ENCODE results near the gene GDF11. TPM values are rescaled to one million over a fixed set of nuclear protein-coding genes. Genes with fewer than 3 reads are reported as not detected.

Gene GDF11
- total and polyA plus RNA-seq, 2 of the 8 experiments (the other 6 are each of a cell fraction or from before 2014, with no cell fraction given) = 12.1 to 15.1 TPM

- FAIRE-seq (no peak), DNase-seq (ENCODE audit: low read depth in 1 of 2, low spot score in 2 of 2) (no peak)
- no peaks in the 10 kb centered on the region for H3K9me3 ChIP-seq (ENCODE audit: insufficient read depth in 2 of 2, low read depth in 1 of 2, low read length in 1 of 2)
- peaks cover 4% of the 10 kb centered on the region; the same call in 1 of the 2 replicates for H3K23me2 ChIP-seq (ENCODE audit: low read depth, low read length)
- H3K4me1 ChIP-seq (replicated peaks in 1 of 4; ENCODE audit: control insufficient read depth in 3 of 4, insufficient read depth in 4 of 4, low read length in 3 of 4) = peaks cover 4 to 23% (median 16%) of the 10 kb centered on the region in 4 experiments
- peaks cover 4 to 6% of the 10 kb centered on the region in 2 experiments for H4K20me1 ChIP-seq (replicated peaks in 1 of 2; ENCODE audit: control insufficient read depth in 1 of 2, insufficient read depth in 2 of 2, low read length in 2 of 2)
- no peak overlapping the region for H4K8ac ChIP-seq (ENCODE audit: extremely low read depth, insufficient read depth, low read length)
- H3K79me1 ChIP-seq (ENCODE audit: low read depth, low read length) = peaks cover 5% of the 10 kb centered on the region; the same call in 1 of the 2 replicates
- no peak overlapping the region for H2BK20ac ChIP-seq (ENCODE audit: low read length)
- H3K79me2 ChIP-seq (ENCODE audit: control insufficient read depth in 1 of 2, insufficient read depth in 2 of 2, low read length in 2 of 2) = peaks cover 0 to 14% of the 10 kb centered on the region in 2 experiments; a peak in 2 of 4 replicates
- no peak overlapping the region for H2BK15ac ChIP-seq (ENCODE audit: low read length)
- H3K27ac ChIP-seq (ENCODE audit: low read depth, low read length) = no peak overlapping the region
- no peaks in the 10 kb centered on the region for H3K27me3 ChIP-seq (replicated peaks in 1 of 4; ENCODE audit: control insufficient read depth in 3 of 4, extremely low read depth in 1 of 4, insufficient read depth in 3 of 4, low read length in 3 of 4)
- H2BK120ac ChIP-seq (replicated peaks; ENCODE audit: low read depth, low read length) = no peak overlapping the region
- H3K4me2 ChIP-seq (ENCODE audit: insufficient read depth in 1 of 2, low read depth in 2 of 2, low read length in 2 of 2) = no peak overlapping the region
- peaks cover 6 to 29% (median 16%) of the 10 kb centered on the region in 4 experiments; a peak in 5 of 8 replicates for H3K36me3 ChIP-seq (ENCODE audit: control insufficient read depth in 2 of 4, insufficient read depth in 4 of 4, low read length in 3 of 4)
- no peak overlapping the region for H3K18ac ChIP-seq (ENCODE audit: extremely low read depth, low read length)
- 98% methylated on average over 8 of the region's 8 CpGs; no CpG with 5 or more reads in 1 of the 2 experiments for WGBS, 2 experiments (ENCODE audit: extremely low coverage in 1 of 2, insufficient coverage in 1 of 2, insufficient read length in 1 of 2, insufficient replicate concordance in 2 of 2, low coverage in 1 of 2, low lambda C conversion rate in 2 of 2, missing lambda C conversion rate in 1 of 2)
- H3K4me3 ChIP-seq (ENCODE audit: extremely low read depth in 1 of 4, insufficient read depth in 2 of 4, low read depth in 3 of 4, low read length in 4 of 4) = no peak overlapping the region
- no peak overlapping the region for H3K4ac ChIP-seq (replicated peaks; ENCODE audit: insufficient read length, low read depth, low read length)
- no peak overlapping the region for H3K14ac ChIP-seq (ENCODE audit: insufficient read length)
- H3K56ac ChIP-seq (replicated peaks; ENCODE audit: insufficient read length, low read depth, low read length) = no peak overlapping the region
- no peak overlapping the region for H2AK5ac ChIP-seq (ENCODE audit: low read depth, low read length)
- H2BK5ac ChIP-seq (ENCODE audit: low read depth, low read length) = no peak overlapping the region
- H3K9ac ChIP-seq (replicated peaks in 1 of 4; ENCODE audit: extremely low read depth in 1 of 4, low read depth in 3 of 4, low read length in 3 of 4) = no peak overlapping the region
- ChIA-PET POLR2A (ENCODE audit: partially characterized antibody) (interaction anchor here (0.8 to 8.3 kb wide), 6 partner anchors 7 to 36 kb away, joined by 3 to 103 read pairs (median 10); partner anchors contain the start of genes CD63 and ITGA7), CTCF (ENCODE audit: partially characterized antibody) (interaction anchor here (0.6 to 11.1 kb wide), 8 partner anchors 14 to 104 kb away, joined by 3 to 229 read pairs (median 6); partner anchors contain the start of gene ITGA7)
- no peak overlapping the region for H2AFZ ChIP-seq (ENCODE audit: low read length)
- H2BK12ac ChIP-seq (ENCODE audit: low read depth, low read length) = no peak overlapping the region
- no peak overlapping the region for H3K23ac ChIP-seq (ENCODE audit: insufficient read length)
- no peak overlapping the region for H4K5ac ChIP-seq (ENCODE audit: insufficient read length, low read depth, low read length)
- no peak overlapping the region for H4K91ac ChIP-seq (replicated peaks; ENCODE audit: insufficient read length, low read length)
- TF ChIP-seq NANOG (IDR thresholded peaks at IDR 0.05; ENCODE audit: insufficient read depth, low read depth, low read length, poor library complexity, severe bottlenecking) (no peak), MAFK (IDR thresholded peaks at IDR 0.05; ENCODE audit: low read depth, low read length) (no peak), CHD2 (IDR thresholded peaks at IDR 0.05; ENCODE audit: low read length) (no peak), SUZ12 (IDR thresholded peaks at IDR 0.05; ENCODE audit: low read length) (no peak), TEAD4 (IDR thresholded peaks at IDR 0.05; ENCODE audit: low read depth, low read length) (no peak), EP300 (IDR thresholded peaks at IDR 0.05; ENCODE audit: borderline replicate concordance in 1 of 2, low read depth in 2 of 2, low read length in 2 of 2) (no peak), HDAC2 (IDR thresholded peaks at IDR 0.05; ENCODE audit: borderline replicate concordance in 1 of 2, low read depth in 2 of 2, low read length in 2 of 2) (no peak), MAX (IDR thresholded peaks at IDR 0.05) (no peak), CTBP2 (IDR thresholded peaks at IDR 0.05; ENCODE audit: borderline replicate concordance, insufficient read depth, insufficient read length, low read length) (no peak)
Observed at GRCh38 chr12:55722948-55723347, 20.0 kb upstream of the GDF11 start.

All from H1 (cell line).